ENCODE measurements around the gene NPRL2. TPM values are rescaled to one million over a fixed set of nuclear protein-coding genes. Genes with fewer than 3 reads are reported as not detected.

Gene NPRL2
- total and polyA plus RNA-seq, 3 experiments from 2014 or later: 44.6 to 59.5 (median 48.0) TPM

Other genes with a start within 250 kb of the NPRL2 start
- not detected for gene SEMA3F, start 195.5 kb downstream of the NPRL2 start, total RNA-seq
- gene SEMA3F, start 195.5 kb downstream of the NPRL2 start, polyA plus RNA-seq: not detected
- gene GNAT1, start 159.2 kb downstream of the NPRL2 start, total RNA-seq: not detected
- gene GNAT1, start 159.2 kb downstream of the NPRL2 start, polyA plus RNA-seq: not detected
- gene SLC38A3, start 145.5 kb downstream of the NPRL2 start, total RNA-seq: not detected
- not detected for gene SLC38A3, start 145.5 kb downstream of the NPRL2 start, polyA plus RNA-seq
- 100 to 1,000 TPM; 259 to 265 TPM for gene GNAI2, start 114.6 kb downstream of the NPRL2 start, total RNA-seq
- 665 TPM for gene GNAI2, start 114.6 kb downstream of the NPRL2 start, polyA plus RNA-seq
- under 1 TPM in 1 of 2 experiments, not detected in 1; 0.22 TPM for gene SEMA3B, start 81.6 kb downstream of the NPRL2 start, total RNA-seq
- gene SEMA3B, start 81.6 kb downstream of the NPRL2 start, polyA plus RNA-seq: not detected
- not detected for gene LSMEM2, start 71.7 kb downstream of the NPRL2 start, total RNA-seq
- not detected for gene LSMEM2, start 71.7 kb downstream of the NPRL2 start, polyA plus RNA-seq
- gene IFRD2, start 58.3 kb downstream of the NPRL2 start, total RNA-seq: 100 to 1,000 TPM; 191 to 192 TPM
- 66.8 TPM for gene IFRD2, start 58.3 kb downstream of the NPRL2 start, polyA plus RNA-seq
- gene HYAL3, start 51.4 kb downstream of the NPRL2 start, total RNA-seq: 1 to 10 TPM; 7.7 to 8.4 TPM
- 3.6 TPM for gene HYAL3, start 51.4 kb downstream of the NPRL2 start, polyA plus RNA-seq
- gene NAA80, start 51.4 kb downstream of the NPRL2 start, total RNA-seq: 10 to 100 TPM; 17.3 to 18.3 TPM
- gene NAA80, start 51.4 kb downstream of the NPRL2 start, polyA plus RNA-seq: 19.3 TPM
- gene HYAL1, start 47.2 kb downstream of the NPRL2 start, total RNA-seq: under 1 TPM in 1 of 2 experiments, not detected in 1; 0.13 TPM
- 0.81 TPM for gene HYAL1, start 47.2 kb downstream of the NPRL2 start, polyA plus RNA-seq
- gene HYAL2, start 28.0 kb downstream of the NPRL2 start, total RNA-seq: 10 to 100 TPM; 13.7 to 13.9 TPM
- gene HYAL2, start 28.0 kb downstream of the NPRL2 start, polyA plus RNA-seq: 10.8 TPM
- 10 to 100 TPM; 31.4 to 36.6 TPM for gene TUSC2, start 22.6 kb downstream of the NPRL2 start, total RNA-seq
- 52.9 TPM for gene TUSC2, start 22.6 kb downstream of the NPRL2 start, polyA plus RNA-seq
- 10 to 100 TPM; 70.8 to 71.9 TPM for gene RASSF1, start 9.9 kb downstream of the NPRL2 start, total RNA-seq
- 152 TPM for gene RASSF1, start 9.9 kb downstream of the NPRL2 start, polyA plus RNA-seq
- gene ZMYND10, start 5.0 kb downstream of the NPRL2 start, total RNA-seq: 1 to 10 TPM in 1 of 2 experiments, under 1 TPM in 1; 0.97 to 1.3 TPM
- gene ZMYND10, start 5.0 kb downstream of the NPRL2 start, polyA plus RNA-seq: 1.1 TPM
- 10 to 100 TPM; 32.4 to 37.7 TPM for gene CYB561D2, start 87 bp upstream of the NPRL2 start, total RNA-seq
- gene CYB561D2, start 87 bp upstream of the NPRL2 start, polyA plus RNA-seq: 78.2 TPM
- gene TMEM115, start 8.7 kb upstream of the NPRL2 start, total RNA-seq: 10 to 100 TPM; 30.5 to 33.2 TPM
- gene TMEM115, start 8.7 kb upstream of the NPRL2 start, polyA plus RNA-seq: 47.2 TPM
- 1 to 10 TPM in 1 of 2 experiments, under 1 TPM in 1; 0.73 to 1.1 TPM for gene CACNA2D2, start 152.9 kb upstream of the NPRL2 start, total RNA-seq
- gene CACNA2D2, start 152.9 kb upstream of the NPRL2 start, polyA plus RNA-seq: 2.6 TPM
- gene C3orf18, start 217.0 kb upstream of the NPRL2 start, total RNA-seq: 10 to 100 TPM; 11.5 to 13.0 TPM
- gene C3orf18, start 217.0 kb upstream of the NPRL2 start, polyA plus RNA-seq: 15.8 TPM
- 10 to 100 TPM; 51.8 to 55.0 TPM for gene HEMK1, start 218.7 kb upstream of the NPRL2 start, total RNA-seq
- 27.4 TPM for gene HEMK1, start 218.7 kb upstream of the NPRL2 start, polyA plus RNA-seq